Nephron progenitor cell (in vitro differentiated cells): Measurements from ENCODE around the gene GBE1.

ENCODE experiments used
- DNase-seq: peaks from one replicate; pipeline ENCODE4 v3.0.0; 2021
- H3K27ac Mint-ChIP-seq: 2 replicates; pipeline ENCODE4 v1.8.0; 2021; ENCODE audit warnings: mild to moderate bottlenecking, moderate library complexity, mixed read lengths
- H3K27me3 Mint-ChIP-seq: 2 replicates; pipeline ENCODE4 v1.8.0; 2021; ENCODE audit warnings: mild to moderate bottlenecking, low read depth, mixed read lengths; ENCODE audit not compliant: poor library complexity
- H3K36me3 Mint-ChIP-seq: 2 replicates; pipeline ENCODE4 v1.8.0; 2021; ENCODE audit warnings: low read depth, mixed read lengths
- H3K4me1 Mint-ChIP-seq: 2 replicates; pipeline ENCODE4 v1.8.0; 2021; ENCODE audit warnings: mixed read lengths
- H3K4me3 Mint-ChIP-seq: 2 replicates; pipeline ENCODE4 v1.8.0; 2021; ENCODE audit warnings: mild to moderate bottlenecking, moderate library complexity, mixed read lengths
- H3K9me3 Mint-ChIP-seq: 2 replicates; pipeline ENCODE4 v1.8.0; 2021; ENCODE audit warnings: mild to moderate bottlenecking, moderate library complexity, mixed read lengths
- TF ChIP-seq, protein P1 (sequence below): fragments of 200-600 bp; sonication (generic); IDR thresholded peaks from 2 replicates; pipeline ENCODE4 v1.5.0; 2021; ENCODE audit warnings: antibody characterized with exemption

GBE1 gene

DNA sequence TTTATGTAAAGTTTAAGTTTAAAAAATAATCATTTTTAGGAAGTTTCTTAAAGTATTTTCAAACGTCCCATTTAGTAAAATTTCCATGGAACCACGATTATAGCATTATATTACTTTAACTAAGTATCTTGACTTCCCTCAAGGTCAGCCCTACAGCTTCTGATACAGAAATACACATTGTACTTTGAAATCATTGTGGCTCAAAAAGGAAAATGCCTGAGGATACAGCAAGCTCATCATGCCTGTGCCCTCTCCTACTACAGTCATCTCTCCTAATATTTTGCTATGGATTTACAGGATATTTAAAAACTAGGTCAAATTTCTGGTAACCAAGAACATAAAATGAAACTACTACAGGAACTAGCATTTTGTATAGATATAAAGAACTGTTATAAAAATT, 51.8 kb downstream of the GBE1 start:
- Mint-ChIP-seq H3K4me1 (peaks cover 4% of the 10 kb centered on the region), H3K9me3 (no peaks in the 10 kb centered on the region), H3K36me3 (peaks cover 6% of the 10 kb centered on the region), H3K27ac (no peak overlapping the region), H3K4me3 (no peak overlapping the region), H3K27me3 (no peaks in the 10 kb centered on the region)
- TF ChIP-seq, protein P1, sequence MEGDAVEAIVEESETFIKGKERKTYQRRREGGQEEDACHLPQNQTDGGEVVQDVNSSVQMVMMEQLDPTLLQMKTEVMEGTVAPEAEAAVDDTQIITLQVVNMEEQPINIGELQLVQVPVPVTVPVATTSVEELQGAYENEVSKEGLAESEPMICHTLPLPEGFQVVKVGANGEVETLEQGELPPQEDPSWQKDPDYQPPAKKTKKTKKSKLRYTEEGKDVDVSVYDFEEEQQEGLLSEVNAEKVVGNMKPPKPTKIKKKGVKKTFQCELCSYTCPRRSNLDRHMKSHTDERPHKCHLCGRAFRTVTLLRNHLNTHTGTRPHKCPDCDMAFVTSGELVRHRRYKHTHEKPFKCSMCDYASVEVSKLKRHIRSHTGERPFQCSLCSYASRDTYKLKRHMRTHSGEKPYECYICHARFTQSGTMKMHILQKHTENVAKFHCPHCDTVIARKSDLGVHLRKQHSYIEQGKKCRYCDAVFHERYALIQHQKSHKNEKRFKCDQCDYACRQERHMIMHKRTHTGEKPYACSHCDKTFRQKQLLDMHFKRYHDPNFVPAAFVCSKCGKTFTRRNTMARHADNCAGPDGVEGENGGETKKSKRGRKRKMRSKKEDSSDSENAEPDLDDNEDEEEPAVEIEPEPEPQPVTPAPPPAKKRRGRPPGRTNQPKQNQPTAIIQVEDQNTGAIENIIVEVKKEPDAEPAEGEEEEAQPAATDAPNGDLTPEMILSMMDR: no peak
- no peak for DNase-seq

DNA sequence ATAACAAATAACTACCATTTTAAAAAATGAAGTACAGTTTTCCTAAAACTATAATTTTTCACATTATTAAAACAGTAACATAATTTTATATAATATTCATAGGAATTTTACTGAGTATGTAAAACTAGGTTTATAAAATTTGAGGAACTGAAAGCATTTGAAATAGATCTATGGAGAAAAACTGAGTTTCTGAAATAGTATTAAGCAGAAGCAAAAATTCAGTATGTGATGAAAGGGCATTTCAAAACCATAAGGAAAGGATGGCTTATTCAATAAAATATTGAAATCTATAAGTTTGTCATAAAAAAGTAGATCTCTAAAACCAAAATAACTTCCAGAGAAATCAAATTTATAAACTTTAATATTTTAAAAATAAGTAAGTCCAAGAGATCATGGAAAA, 53.4 kb downstream of the GBE1 start:
- H3K27me3 Mint-ChIP-seq: no peaks in the 10 kb centered on the region

DNA sequence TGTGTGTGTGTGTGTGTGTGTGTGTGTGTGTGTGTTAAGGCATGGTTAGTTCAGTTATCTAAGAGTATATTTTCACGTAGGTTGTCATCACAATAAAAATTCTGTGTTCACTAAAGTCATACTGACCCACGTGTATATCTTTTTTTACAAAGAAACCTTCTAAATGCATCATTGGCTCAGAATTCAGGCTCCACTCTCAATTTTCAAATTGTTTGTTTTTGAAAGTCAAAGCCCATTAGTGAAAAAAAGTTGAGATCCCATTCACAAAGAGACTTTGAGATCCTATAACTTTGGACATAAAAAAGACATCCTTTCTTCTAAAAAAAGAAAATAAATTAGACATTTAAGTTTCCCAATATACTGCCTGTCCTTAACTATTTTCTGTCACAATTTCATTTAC, 59.3 kb downstream of the GBE1 start:
- Mint-ChIP-seq H3K27me3 (peaks cover 3% of the 10 kb centered on the region), H3K36me3 (peaks cover 4% of the 10 kb centered on the region), H3K4me1 (peaks cover 4% of the 10 kb centered on the region), H3K9me3 (no peaks in the 10 kb centered on the region), H3K27ac (no peak overlapping the region), H3K4me3 (no peak overlapping the region)
- TF ChIP-seq, protein P1: no peak
- no peak for DNase-seq

More for the DNA sequence above, 53.4 kb downstream of the GBE1 start:
- Mint-ChIP-seq H3K4me1 (peaks cover 4% of the 10 kb centered on the region), H3K27ac (no peak overlapping the region), H3K36me3 (peaks cover 3% of the 10 kb centered on the region), H3K4me3 (no peak overlapping the region), H3K9me3 (no peaks in the 10 kb centered on the region)
- DNase-seq: no peak
- TF ChIP-seq, protein P1: no peak

DNA sequence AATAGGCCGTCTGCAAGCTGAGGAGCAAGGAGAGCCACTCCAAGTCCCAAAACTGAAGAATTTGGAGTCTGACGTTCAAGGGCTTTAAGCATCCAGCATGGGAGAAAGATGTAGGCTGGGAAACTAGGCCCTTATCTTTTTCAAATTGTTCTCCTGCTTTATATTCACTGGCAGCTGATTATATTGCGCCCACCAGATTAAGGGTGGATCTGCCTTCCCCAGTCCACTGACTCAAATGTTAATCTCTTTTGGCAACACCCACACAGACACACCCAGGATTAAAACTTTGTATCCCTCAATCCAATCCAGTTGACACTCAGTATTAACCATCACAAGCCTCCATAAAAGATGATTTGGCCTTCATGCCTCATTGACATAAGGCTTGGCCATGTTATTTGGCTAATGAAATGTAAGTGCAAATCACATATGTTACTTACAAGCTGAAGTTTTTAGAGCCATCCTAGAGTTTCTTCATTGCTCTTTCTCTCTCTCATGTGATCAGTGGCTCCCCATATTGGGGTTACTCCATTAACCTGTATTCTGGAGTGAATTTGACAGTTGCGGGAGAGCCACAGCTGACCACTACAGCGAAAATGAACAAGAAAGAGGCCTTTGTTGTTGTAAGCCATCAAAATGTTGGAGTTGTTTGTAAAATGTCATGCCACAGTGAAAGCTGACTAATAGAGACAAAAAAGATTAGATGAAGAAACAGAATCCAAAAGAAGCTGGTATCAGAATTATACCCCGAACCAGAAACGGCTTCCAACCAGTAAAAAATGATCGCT, 61.7 kb downstream of the GBE1 start:
- H3K36me3 Mint-ChIP-seq: peaks cover 7% of the 10 kb centered on the region
- H3K9me3 Mint-ChIP-seq: no peaks in the 10 kb centered on the region
- peaks cover 3% of the 10 kb centered on the region for H3K27me3 Mint-ChIP-seq
- TF ChIP-seq, protein P1: no peak
- peak overlapping the region; percentile 60 for H3K27ac Mint-ChIP-seq
- no peak overlapping the region for H3K4me3 Mint-ChIP-seq
- H3K4me1 Mint-ChIP-seq: no peaks in the 10 kb centered on the region
- no peak for DNase-seq

DNA sequence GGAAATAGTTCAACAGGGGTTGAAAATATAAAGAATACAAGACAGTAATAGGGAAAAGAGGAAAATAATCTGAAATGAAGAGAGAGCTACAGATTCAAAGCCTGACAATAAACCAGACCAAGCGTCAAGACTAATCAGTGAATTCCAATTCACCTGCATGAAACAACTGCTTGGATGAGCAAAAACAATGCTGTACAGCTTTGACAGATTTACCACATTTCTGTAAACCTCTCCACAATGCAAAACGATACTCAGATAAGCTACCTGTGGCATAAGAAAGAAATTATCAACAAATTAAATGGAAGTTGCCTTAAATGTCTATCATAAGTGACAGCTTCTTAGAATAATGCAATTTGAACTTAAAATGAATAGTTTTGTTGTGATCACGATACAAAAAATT, 65.4 kb downstream of the GBE1 start:
- Mint-ChIP-seq H3K27ac (no peak overlapping the region), H3K4me1 (peaks cover 6% of the 10 kb centered on the region), H3K4me3 (no peak overlapping the region), H3K36me3 (peaks cover 8% of the 10 kb centered on the region), H3K9me3 (no peaks in the 10 kb centered on the region), H3K27me3 (peaks cover 3% of the 10 kb centered on the region)
- no peak for DNase-seq
- TF ChIP-seq, protein P1: no peak

DNA sequence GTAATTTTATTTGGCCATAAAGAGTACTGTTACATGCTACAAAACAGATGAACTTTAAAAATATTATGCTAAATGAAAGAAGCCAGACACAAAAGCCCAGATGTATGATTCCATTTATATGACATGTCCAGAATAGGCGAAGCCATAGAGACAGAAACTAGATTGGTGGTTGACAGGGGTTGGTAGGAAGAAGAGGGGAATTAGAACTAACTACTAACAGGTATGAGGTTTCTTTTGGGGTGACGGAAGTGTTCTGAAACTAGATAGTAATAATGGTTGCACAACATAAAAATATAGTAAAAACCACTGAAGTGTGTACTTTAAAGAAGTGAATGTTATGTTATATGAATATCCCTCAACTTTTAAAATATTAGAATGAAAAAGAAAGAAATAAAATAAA, 66.1 kb downstream of the GBE1 start:
- H3K27me3 Mint-ChIP-seq: peaks cover 3% of the 10 kb centered on the region

More for the DNA sequence above, 66.1 kb downstream of the GBE1 start:
- H3K27ac Mint-ChIP-seq: no peak overlapping the region
- no peak overlapping the region for H3K4me3 Mint-ChIP-seq
- no peaks in the 10 kb centered on the region for H3K9me3 Mint-ChIP-seq
- no peak for DNase-seq
- TF ChIP-seq, protein P1: no peak
- peaks cover 14% of the 10 kb centered on the region for H3K36me3 Mint-ChIP-seq
- H3K4me1 Mint-ChIP-seq: peaks cover 6% of the 10 kb centered on the region
